A673 (cell line): ENCODE results near the gene ALOX15.

ENCODE experiments used
- EZH2 ChIP-seq: fragments of 200-600 bp; sonication (generic); IDR thresholded peaks from 2 replicates; pipeline ENCODE4 v1.6.1; 2017; ENCODE audit warnings: borderline replicate concordance, low read depth, mild to moderate bottlenecking, mixed read lengths, antibody characterized with exemption, low read length; ENCODE audit not compliant: poor library complexity, severe bottlenecking
- TF ChIP-seq, protein P1 (sequence below): fragments of 300-800, 200-600 bp; sonication (generic); conservative IDR thresholded peaks from 2 replicates; pipeline ENCODE4 v1.5.1; 2017; ENCODE audit warnings: low read depth, mild to moderate bottlenecking, antibody characterized with exemption, low read length, moderate library complexity, mixed read lengths

DNA sequence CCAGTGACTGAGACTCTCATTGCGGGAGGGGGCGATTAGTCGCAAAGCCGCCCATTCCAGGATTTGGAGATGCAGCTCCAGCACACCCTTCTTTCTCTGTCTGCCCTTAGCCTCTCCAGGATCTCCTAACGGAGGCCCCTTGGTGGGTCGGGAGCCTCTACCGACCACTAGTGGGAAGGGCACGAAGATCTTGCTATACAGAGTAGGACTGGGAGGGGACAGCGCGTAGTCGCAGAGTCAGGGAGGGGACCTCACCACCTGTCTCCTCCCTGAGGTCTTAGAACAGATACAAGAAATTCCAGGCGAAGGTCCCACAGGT, 57.7 kb downstream of the ALOX15 start:
- TF ChIP-seq, protein P1, sequence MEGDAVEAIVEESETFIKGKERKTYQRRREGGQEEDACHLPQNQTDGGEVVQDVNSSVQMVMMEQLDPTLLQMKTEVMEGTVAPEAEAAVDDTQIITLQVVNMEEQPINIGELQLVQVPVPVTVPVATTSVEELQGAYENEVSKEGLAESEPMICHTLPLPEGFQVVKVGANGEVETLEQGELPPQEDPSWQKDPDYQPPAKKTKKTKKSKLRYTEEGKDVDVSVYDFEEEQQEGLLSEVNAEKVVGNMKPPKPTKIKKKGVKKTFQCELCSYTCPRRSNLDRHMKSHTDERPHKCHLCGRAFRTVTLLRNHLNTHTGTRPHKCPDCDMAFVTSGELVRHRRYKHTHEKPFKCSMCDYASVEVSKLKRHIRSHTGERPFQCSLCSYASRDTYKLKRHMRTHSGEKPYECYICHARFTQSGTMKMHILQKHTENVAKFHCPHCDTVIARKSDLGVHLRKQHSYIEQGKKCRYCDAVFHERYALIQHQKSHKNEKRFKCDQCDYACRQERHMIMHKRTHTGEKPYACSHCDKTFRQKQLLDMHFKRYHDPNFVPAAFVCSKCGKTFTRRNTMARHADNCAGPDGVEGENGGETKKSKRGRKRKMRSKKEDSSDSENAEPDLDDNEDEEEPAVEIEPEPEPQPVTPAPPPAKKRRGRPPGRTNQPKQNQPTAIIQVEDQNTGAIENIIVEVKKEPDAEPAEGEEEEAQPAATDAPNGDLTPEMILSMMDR, result peak; percentile 53
- no peak for TF ChIP-seq EZH2
